Measurements from ENCODE around the gene LAG3.

LAG3 gene

DNA sequence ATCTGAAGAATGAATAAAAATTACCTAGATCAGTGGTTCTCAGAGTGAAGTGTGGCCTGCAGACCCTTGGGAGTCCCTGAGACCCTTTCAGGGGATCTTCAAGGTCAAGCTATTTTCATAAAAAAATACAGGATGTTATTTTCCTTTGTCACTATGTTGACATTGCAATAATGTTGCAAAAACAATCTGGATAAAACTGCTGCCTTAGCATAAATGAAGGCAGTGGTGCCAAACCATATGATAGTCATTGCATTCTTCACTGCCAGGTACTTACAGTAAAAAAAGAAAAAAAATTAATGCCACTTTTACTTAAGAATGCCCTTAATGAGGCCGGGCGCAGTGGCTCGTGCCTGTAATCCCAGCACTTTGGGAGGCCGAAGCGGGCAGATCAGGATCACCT lies 15.0 kb downstream of the LAG3 start:
- TF ChIP-seq POLR2AphosphoS5 (IDR thresholded peaks at IDR 0.05; ENCODE audit: low read depth, low read length) (no peak), TAF1 (IDR thresholded peaks at IDR 0.05; ENCODE audit: borderline replicate concordance, insufficient read depth, low read length) (no peak), REST (IDR thresholded peaks at IDR 0.05; ENCODE audit: insufficient read depth in 1 of 2, low read depth in 2 of 2, low read length in 2 of 2) (no peak), SIN3A (IDR thresholded peaks at IDR 0.05; ENCODE audit: borderline replicate concordance, insufficient read depth, low read length) (no peak), FOXP2 (optimal IDR thresholded peaks at IDR 0.05; ENCODE audit: borderline replicate concordance, extremely low read depth, extremely low read length, insufficient read depth) (no peak)

GRCh38 chr12:6788972-6789924 lies 16.9 kb downstream of the LAG3 start, which contains the start of gene CD4:
CD4 (plus strand) TSS chr12:6789528; CDS start chr12:6800139, 10,611 bp downstream.
- no peak for TF ChIP-seq FOXP2 (optimal IDR thresholded peaks at IDR 0.05; ENCODE audit: borderline replicate concordance, extremely low read depth, extremely low read length, insufficient read depth)
- TF ChIP-seq TAF1 (IDR thresholded peaks at IDR 0.05; ENCODE audit: borderline replicate concordance, insufficient read depth, low read length), result no peak
- no peak for TF ChIP-seq REST (IDR thresholded peaks at IDR 0.05; ENCODE audit: insufficient read depth in 1 of 2, low read depth in 2 of 2, low read length in 2 of 2)
- no peak for TF ChIP-seq POLR2AphosphoS5 (IDR thresholded peaks at IDR 0.05; ENCODE audit: low read depth, low read length)
- no peak for TF ChIP-seq SIN3A (IDR thresholded peaks at IDR 0.05; ENCODE audit: borderline replicate concordance, insufficient read depth, low read length)

DNA sequence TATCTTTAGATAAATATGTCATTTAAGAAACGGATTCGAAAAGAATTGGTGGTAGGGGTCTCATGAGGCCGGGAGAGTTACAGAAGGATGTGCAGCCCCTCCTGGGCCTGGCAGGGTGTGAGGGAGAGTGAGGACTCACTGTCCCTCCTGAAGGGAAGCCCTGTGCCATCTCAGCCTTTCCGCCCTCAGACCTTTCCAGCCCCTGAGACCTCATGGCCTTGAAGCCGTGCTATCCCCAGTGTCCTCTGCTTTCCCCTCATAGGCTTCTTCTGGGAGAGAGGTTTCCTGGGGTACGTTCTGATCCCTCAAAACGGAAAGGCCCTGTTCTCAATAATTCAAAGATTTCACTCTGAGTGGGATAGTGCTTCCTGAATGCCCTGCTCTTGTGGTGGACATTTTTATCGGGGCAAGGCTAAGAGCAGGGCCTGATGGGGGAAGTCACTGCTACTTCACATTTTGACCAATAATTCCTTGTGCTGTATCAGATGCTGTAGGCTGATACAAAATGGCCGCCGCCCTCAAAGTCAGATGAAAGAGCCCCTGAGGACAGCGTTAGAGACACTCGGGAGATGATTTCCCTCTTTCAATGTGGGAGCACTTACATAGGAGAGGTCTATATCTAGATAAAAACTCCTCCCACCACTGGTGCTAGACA lies 18.3 kb downstream of the LAG3 start:
- TF ChIP-seq FOXP2 (optimal IDR thresholded peaks at IDR 0.05; ENCODE audit: borderline replicate concordance, extremely low read depth, extremely low read length, insufficient read depth), result no peak
- no peak for TF ChIP-seq SIN3A (IDR thresholded peaks at IDR 0.05; ENCODE audit: borderline replicate concordance, insufficient read depth, low read length)
- TF ChIP-seq TAF1 (IDR thresholded peaks at IDR 0.05; ENCODE audit: borderline replicate concordance, insufficient read depth, low read length), result no peak
- TF ChIP-seq POLR2AphosphoS5 (IDR thresholded peaks at IDR 0.05; ENCODE audit: low read depth, low read length), result no peak
- no peak for TF ChIP-seq REST (IDR thresholded peaks at IDR 0.05; ENCODE audit: insufficient read depth in 1 of 2, low read depth in 2 of 2, low read length in 2 of 2)

DNA sequence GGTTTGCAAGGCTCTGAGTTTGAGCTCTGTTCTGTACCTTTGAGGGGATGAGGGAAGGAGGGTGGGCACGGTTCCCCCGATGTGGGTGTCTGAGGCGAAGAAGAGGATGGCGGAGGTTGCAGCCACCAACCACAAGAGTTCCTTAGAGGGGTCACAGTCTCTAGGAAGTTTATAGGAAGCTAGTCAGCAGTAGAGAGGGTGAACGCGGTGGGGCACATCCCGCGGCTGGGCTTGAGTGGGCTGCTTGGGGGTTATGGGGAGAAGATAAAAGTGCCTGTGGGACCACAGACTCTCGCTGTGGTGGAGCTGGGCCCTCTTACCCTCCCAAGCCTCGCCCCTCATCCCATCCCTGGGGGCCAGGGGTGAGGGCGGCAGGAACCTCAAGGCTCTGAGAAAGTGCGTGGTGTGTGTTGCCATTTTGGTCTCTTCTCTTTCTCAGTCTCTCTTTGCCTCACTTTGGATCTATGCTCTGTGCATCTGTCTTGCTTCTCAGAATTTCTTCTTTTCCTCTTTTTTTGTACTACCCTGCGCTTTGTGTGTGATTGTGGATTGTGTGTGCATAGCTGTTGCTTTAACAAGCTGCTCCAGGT lies 19.7 kb downstream of the LAG3 start:
- no peak for TF ChIP-seq REST (IDR thresholded peaks at IDR 0.05; ENCODE audit: insufficient read depth in 1 of 2, low read depth in 2 of 2, low read length in 2 of 2)
- no peak for TF ChIP-seq TAF1 (IDR thresholded peaks at IDR 0.05; ENCODE audit: borderline replicate concordance, insufficient read depth, low read length)
- no peak for TF ChIP-seq SIN3A (IDR thresholded peaks at IDR 0.05; ENCODE audit: borderline replicate concordance, insufficient read depth, low read length)
- no peak for TF ChIP-seq POLR2AphosphoS5 (IDR thresholded peaks at IDR 0.05; ENCODE audit: low read depth, low read length)
- no peak for TF ChIP-seq FOXP2 (optimal IDR thresholded peaks at IDR 0.05; ENCODE audit: borderline replicate concordance, extremely low read depth, extremely low read length, insufficient read depth)
